Large intestine (tissue), 3 donors: Measurements from ENCODE around the gene NOP9. TPM values are rescaled to one million over a fixed set of nuclear protein-coding genes. Genes with fewer than 3 reads are reported as not detected.

Source experiments
- DNase-seq, 2 donors: peaks; one replicate each; pipeline versions ENCODE4 v3.0.0 to v3.0.0-alpha.2; 2013
- H3K27ac ChIP-seq: one replicate; pipeline ENCODE4 v1.5.1; 2013; ENCODE audit warnings: low read length
- H3K27me3 ChIP-seq: 2 replicates; pipeline ENCODE4 v1.6.1; 2013; ENCODE audit warnings: low read length; ENCODE audit not compliant: control insufficient read depth, insufficient read depth
- H3K36me3 ChIP-seq: 2 replicates; pipeline ENCODE4 v1.6.1; 2013; ENCODE audit warnings: low read length; ENCODE audit not compliant: control insufficient read depth, insufficient read depth
- H3K4me1 ChIP-seq: one replicate; pipeline ENCODE4 v1.6.1; 2013; ENCODE audit warnings: low read length; ENCODE audit not compliant: control insufficient read depth, insufficient read depth
- H3K4me3 ChIP-seq: one replicate; pipeline ENCODE4 v1.5.1; 2013; ENCODE audit warnings: low read length
- H3K9me3 ChIP-seq: one replicate; pipeline ENCODE4 v1.6.1; 2013; ENCODE audit warnings: mild to moderate bottlenecking, low read depth, low read length, moderate library complexity; ENCODE audit not compliant: control insufficient read depth
- WGBS: methylation state at CpG from one replicate; pipeline ENCODE4 v1.1.5; 2013; ENCODE audit warnings: low lambda C conversion rate; ENCODE audit not compliant: insufficient coverage; 5-methylcytosine and 5-hydroxymethylcytosine counted together
- polyA plus RNA-seq: library from polyadenylated mRNA; unstranded; fragments of 120-200 nt; gene quantifications from one replicate; pipeline ENCODE4 v1.2.1, GENCODE V29; 2013

NOP9 gene
- polyA plus RNA-seq, 1 donor = 20.9 TPM

DNA sequence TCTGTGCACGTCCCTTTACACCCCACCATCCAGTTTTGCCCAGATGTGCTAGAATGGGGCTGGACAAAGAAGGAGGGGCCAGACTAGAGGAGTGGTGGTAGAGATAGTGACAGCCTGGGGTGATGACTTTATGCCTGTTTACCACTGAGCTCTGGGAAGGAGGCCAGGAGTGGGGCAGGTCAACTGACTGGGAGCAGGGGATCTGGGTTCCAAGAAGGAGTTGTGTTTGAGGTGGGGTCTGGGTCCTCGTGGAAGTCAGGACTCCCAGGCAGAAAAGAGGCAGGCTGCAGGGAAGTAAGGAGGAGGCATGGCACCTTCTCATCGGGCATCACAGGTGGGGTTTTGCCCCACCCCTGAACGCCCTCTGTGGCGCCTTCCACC is 10.6 kb downstream of the NOP9 start:
- peak in 1 of 2 donors; percentile 74 for DNase-seq

DNA sequence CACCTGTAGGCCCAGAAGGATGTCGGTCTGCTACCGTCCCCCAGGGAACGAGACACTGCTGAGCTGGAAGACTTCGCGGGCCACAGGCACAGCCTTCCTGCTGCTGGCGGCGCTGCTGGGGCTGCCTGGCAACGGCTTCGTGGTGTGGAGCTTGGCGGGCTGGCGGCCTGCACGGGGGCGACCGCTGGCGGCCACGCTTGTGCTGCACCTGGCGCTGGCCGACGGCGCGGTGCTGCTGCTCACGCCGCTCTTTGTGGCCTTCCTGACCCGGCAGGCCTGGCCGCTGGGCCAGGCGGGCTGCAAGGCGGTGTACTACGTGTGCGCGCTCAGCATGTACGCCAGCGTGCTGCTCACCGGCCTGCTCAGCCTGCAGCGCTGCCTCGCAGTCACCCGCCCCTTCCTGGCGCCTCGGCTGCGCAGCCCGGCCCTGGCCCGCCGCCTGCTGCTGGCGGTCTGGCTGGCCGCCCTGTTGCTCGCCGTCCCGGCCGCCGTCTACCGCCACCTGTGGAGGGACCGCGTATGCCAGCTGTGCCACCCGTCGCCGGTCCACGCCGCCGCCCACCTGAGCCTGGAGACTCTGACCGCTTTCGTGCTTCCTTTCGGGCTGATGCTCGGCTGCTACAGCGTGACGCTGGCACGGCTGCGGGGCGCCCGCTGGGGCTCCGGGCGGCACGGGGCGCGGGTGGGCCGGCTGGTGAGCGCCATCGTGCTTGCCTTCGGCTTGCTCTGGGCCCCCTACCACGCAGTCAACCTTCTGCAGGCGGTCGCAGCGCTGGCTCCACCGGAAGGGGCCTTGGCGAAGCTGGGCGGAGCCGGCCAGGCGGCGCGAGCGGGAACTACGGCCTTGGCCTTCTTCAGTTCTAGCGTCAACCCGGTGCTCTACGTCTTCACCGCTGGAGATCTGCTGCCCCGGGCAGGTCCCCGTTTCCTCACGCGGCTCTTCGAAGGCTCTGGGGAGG is 11.3 kb downstream of the NOP9 start, which contains the start of gene LTB4R:
Gene LTB4R, plus strand, starts transcription at position 857 of the 959 bp plus-strand sequence. CDS start 4,150 bp downstream, outside the sequence.
- peak in 1 of 2 donors; percentile 79 for DNase-seq
- Histone ChIP-seq H3K27ac (peak within 1 kb of the TSS; percentile 9), H3K4me3 (peak within 1 kb of the TSS; percentile 13), H3K9me3 (peaks cover 2% of the 10 kb centered on the region), H3K4me1 (peaks cover 41% of the 10 kb centered on the region), H3K27me3 (peaks cover 11% of the 10 kb centered on the region), H3K36me3 (peaks cover 13% of the 10 kb centered on the region)
- no CpG with 5 or more reads among the region's 99 CpGs for WGBS

More for the DNA sequence above, 10.6 kb downstream of the NOP9 start:
- Histone ChIP-seq H3K9me3 (no peaks in the 10 kb centered on the region), H3K27me3 (peaks cover 6% of the 10 kb centered on the region), H3K36me3 (peaks cover 19% of the 10 kb centered on the region), H3K4me1 (peaks cover 41% of the 10 kb centered on the region), H3K4me3 (no peak overlapping the region), H3K27ac (peak overlapping the region; percentile 9)
- no CpG with 5 or more reads among the region's 5 CpGs for WGBS

DNA sequence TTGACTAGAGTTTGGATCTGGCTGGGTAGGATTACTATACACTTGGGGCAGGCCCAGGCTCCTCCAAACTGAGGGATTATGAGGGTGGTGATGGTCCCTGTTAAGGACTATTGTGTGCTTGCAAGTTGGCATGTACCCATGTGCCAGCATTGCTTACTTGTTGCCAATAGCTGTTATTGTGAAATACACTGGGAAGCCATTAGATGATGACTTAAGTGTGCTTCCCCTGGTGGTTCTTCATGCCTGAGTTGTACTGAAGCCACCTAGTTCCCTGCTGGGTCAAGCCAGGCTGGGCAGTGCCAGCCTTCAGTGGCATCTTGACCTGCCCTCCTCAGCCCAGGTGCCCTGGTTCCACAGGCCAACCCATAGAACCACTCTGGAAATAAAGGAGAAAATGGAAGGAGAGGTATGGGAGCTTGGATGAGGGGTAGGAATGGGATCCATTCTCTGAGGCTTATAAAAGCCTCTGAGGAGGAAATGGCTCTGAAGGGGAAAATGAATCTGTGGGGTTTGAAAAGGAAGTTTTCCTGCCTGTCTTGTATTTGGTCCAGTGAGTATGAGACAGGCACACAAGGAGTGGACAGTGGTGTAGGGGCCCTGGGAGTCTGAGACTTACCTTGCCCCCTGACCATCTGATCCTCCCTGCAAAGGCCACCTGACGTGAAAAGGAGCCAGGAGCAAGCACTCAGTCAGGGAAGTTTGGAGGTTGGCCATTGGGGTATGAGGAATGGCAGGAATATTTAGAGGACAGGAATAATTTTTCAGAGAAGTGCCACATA is 12.4 kb downstream of the NOP9 start:
- peaks cover 7% of the 10 kb centered on the region for H3K9me3 ChIP-seq
- peaks cover 2% of the 10 kb centered on the region for H3K36me3 ChIP-seq
- peaks cover 37% of the 10 kb centered on the region for H3K4me1 ChIP-seq
- no CpG with 5 or more reads among the region's 1 CpG for WGBS
- H3K27ac ChIP-seq = no peak overlapping the region
- no peak overlapping the region for H3K4me3 ChIP-seq
- DNase-seq = no peak
- H3K27me3 ChIP-seq = peaks cover 21% of the 10 kb centered on the region

DNA sequence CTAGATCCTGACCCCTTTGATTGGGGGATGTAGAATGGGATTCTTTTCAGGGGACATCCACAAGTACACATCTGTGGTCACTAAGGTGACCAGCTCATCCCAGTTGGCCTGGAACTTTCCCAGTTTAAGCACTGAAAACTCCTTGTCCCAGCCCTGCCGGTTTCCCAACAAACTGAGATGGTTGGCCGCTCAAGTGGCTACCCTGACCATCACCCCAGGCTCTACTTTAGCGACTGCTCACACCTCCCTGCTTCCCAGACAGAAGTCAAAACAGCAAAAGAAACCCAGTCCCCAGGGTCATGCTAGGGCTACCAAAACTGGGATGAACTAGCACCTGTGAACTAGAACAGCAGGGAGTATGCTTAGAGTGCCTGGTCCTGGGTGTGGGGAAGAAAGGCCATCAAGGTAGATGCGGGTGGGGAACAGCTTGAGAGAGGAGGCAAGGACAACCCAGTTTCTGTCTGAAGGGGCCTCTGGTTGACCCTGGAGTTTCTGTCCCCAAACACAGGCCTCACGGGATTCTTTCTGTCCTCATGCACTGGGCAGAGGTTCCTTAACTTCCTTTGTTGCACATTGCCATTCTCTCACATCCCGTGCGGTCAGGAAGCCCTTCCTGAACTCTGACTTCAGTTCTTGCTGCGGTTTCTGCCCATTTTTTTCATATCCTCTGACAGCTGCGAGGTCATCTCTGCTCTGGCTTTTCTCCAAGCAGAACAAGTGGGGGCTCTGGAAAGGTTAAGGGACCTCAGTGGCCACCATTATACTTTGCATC is 13.3 kb downstream of the NOP9 start:
- no peak overlapping the region for H3K4me3 ChIP-seq
- WGBS = 100% methylated on average over 2 of the region's 9 CpGs
- no peak for DNase-seq
- H3K36me3 ChIP-seq = no peaks in the 10 kb centered on the region
- H3K27me3 ChIP-seq = peaks cover 30% of the 10 kb centered on the region
- peaks cover 31% of the 10 kb centered on the region for H3K4me1 ChIP-seq
- no peak overlapping the region for H3K27ac ChIP-seq
- peaks cover 7% of the 10 kb centered on the region for H3K9me3 ChIP-seq

DNA sequence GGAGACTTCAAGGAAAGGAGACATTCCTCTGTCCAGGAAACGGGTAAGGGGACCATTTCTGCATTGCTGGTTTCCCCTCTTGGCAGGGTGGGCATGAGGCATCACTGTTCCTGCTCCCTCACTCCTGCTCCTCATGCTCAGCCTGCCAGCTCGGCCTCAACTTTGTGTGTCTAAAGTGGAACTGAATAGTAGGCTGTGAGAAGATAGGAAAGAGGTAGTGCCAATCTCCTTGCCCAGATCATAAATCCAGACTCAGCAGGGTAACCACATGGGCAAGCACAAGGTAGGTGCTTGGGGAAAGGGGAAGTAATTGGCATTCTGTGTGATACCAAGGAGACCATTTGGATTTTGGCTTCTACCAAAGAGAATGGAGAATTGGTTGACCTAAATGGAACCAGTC is 14.3 kb downstream of the NOP9 start:
- Histone ChIP-seq H3K27ac (no peak overlapping the region), H3K4me3 (no peak overlapping the region), H3K27me3 (peaks cover 40% of the 10 kb centered on the region), H3K9me3 (peaks cover 7% of the 10 kb centered on the region), H3K4me1 (peaks cover 21% of the 10 kb centered on the region), H3K36me3 (no peaks in the 10 kb centered on the region)
- WGBS = no CpG with 5 or more reads among the region's 2 CpGs
- no peak for DNase-seq

DNA sequence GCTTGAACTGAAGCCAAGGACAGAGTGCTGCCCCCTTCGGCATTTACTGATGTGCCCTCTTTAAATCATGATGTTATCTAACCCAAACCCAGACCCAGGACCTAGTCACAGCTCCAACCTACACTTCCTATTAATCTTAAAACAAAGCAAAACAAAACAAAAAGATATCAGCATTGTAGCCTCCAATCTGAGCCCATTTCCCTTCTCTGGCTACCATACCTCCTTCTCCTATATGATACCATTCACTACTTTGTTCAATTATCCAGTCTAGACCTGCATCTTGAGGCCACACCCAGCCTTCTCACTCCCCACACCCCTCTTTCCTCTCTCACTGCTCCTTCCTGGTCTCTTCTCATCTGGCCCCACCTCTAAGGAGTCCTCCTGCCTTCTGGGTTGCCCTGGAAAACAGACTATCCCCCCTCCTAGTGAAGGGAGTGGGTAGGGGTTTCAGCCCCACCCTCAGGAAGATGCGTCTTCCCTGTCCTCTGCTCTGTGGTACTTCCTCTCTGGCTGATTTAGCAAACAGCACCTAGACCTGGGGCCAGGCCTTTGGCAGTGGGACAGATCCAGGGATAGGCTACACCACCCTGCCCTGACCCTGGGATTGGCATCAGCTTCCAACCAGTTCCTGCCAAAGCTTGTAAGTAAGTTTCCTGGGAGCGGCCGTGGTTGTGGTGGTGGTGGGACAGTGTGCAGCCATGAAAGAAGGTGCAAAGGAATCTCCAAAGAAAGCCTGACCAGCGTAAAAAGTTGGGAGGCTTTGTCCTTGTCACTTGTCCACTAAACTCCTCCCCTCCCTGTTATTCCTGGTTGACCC is 14.9 kb downstream of the NOP9 start:
- peaks cover 46% of the 10 kb centered on the region for H3K27me3 ChIP-seq
- H3K27ac ChIP-seq = no peak overlapping the region
- no peaks in the 10 kb centered on the region for H3K36me3 ChIP-seq
- no peak overlapping the region for H3K4me3 ChIP-seq
- no peak for DNase-seq
- no CpG with 5 or more reads among the region's 5 CpGs for WGBS
- peaks cover 7% of the 10 kb centered on the region for H3K9me3 ChIP-seq
- H3K4me1 ChIP-seq = peaks cover 16% of the 10 kb centered on the region

DNA sequence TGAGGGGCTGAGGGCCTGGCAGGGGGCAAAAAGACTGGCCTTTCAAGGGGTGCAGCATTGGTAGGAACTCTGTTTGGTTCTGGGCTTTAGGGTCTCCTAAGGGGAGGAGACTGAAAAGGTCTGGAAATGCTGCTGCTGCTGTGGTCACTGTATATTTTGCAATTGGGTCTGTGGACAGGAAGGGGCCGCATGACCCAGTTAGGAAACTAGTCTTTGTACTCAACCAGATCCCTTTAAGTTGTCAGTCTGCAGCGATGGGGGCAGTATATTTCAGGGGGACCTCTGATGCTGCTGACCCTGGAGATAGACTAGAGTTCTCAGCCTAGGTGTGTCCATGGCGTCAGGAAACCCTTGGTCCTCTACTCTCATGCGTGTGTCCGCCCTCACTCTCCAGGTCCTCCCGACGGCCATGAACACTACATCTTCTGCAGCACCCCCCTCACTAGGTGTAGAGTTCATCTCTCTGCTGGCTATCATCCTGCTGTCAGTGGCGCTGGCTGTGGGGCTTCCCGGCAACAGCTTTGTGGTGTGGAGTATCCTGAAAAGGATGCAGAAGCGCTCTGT is 15.7 kb downstream of the NOP9 start:
- Histone ChIP-seq H3K4me3 (no peak overlapping the region), H3K27ac (no peak overlapping the region), H3K4me1 (peaks cover 8% of the 10 kb centered on the region), H3K27me3 (peaks cover 48% of the 10 kb centered on the region), H3K9me3 (peaks cover 7% of the 10 kb centered on the region), H3K36me3 (no peaks in the 10 kb centered on the region)
- DNase-seq = no peak
- no CpG with 5 or more reads among the region's 10 CpGs for WGBS

DNA sequence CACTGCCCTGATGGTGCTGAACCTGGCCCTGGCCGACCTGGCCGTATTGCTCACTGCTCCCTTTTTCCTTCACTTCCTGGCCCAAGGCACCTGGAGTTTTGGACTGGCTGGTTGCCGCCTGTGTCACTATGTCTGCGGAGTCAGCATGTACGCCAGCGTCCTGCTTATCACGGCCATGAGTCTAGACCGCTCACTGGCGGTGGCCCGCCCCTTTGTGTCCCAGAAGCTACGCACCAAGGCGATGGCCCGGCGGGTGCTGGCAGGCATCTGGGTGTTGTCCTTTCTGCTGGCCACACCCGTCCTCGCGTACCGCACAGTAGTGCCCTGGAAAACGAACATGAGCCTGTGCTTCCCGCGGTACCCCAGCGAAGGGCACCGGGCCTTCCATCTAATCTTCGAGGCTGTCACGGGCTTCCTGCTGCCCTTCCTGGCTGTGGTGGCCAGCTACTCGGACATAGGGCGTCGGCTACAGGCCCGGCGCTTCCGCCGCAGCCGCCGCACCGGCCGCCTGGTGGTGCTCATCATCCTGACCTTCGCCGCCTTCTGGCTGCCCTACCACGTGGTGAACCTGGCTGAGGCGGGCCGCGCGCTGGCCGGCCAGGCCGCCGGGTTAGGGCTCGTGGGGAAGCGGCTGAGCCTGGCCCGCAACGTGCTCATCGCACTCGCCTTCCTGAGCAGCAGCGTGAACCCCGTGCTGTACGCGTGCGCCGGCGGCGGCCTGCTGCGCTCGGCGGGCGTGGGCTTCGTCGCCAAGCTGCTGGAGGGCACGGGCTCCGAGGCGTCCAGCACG is 16.4 kb downstream of the NOP9 start:
- Histone ChIP-seq H3K9me3 (peaks cover 7% of the 10 kb centered on the region), H3K27ac (no peak overlapping the region), H3K4me3 (no peak overlapping the region), H3K36me3 (no peaks in the 10 kb centered on the region), H3K4me1 (peaks cover 6% of the 10 kb centered on the region), H3K27me3 (peaks cover 48% of the 10 kb centered on the region)
- no CpG with 5 or more reads among the region's 70 CpGs for WGBS
- peak in 1 of 2 donors; percentile 64 for DNase-seq

DNA sequence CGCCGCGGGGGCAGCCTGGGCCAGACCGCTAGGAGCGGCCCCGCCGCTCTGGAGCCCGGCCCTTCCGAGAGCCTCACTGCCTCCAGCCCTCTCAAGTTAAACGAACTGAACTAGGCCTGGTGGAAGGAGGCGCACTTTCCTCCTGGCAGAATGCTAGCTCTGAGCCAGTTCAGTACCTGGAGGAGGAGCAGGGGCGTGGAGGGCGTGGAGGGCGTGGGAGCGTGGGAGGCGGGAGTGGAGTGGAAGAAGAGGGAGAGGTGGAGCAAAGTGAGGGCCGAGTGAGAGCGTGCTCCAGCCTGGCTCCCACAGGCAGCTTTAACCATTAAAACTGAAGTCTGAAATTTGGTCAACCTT is 16.9 kb downstream of the NOP9 start:
- WGBS = no CpG with 5 or more reads among the region's 18 CpGs

More for the DNA sequence above, 16.9 kb downstream of the NOP9 start:
- H3K4me3 ChIP-seq = no peak overlapping the region
- H3K4me1 ChIP-seq = peaks cover 6% of the 10 kb centered on the region
- no peak overlapping the region for H3K27ac ChIP-seq
- peaks cover 7% of the 10 kb centered on the region for H3K9me3 ChIP-seq
- no peaks in the 10 kb centered on the region for H3K36me3 ChIP-seq
- DNase-seq = no peak
- H3K27me3 ChIP-seq = peaks cover 48% of the 10 kb centered on the region
